HL-60 (cell line): ENCODE data around the gene CD38.
"Not testable (repeated sequence)": the region's sequence is repeated elsewhere in the genome, so short reads cannot be mapped to it uniquely, and the experiment has no call there.

Experiments used
- DNase-seq, 2 experiments: peaks; one replicate each; pipeline ENCODE4 v3.0.0-alpha.2; 2010 to 2020; ENCODE audit warnings: low read depth in 1 of 2, low spot score in 1 of 2
- H3K27ac ChIP-seq: fragments of 250-450 bp; sonication (Bioruptor Pico); replicated peaks from 2 replicates; pipeline ENCODE4 v1.5.1; 2020; ENCODE audit warnings: mild to moderate bottlenecking, moderate library complexity
- H3K27me3 ChIP-seq: fragments of 250-450 bp; sonication (Bioruptor Pico); 2 replicates; pipeline ENCODE4 v1.5.1; 2021; ENCODE audit warnings: mild to moderate bottlenecking, moderate library complexity; ENCODE audit not compliant: insufficient read depth, poor library complexity, severe bottlenecking
- H3K4me3 ChIP-seq: replicated peaks from 2 replicates; pipeline ENCODE4 v1.5.1; 2011; ENCODE audit warnings: mild to moderate bottlenecking, control low read depth, low read length; ENCODE audit not compliant: insufficient read depth
- CTCF ChIP-seq: IDR thresholded peaks from one replicate; pipeline ENCODE4 v1.5.1; 2011; ENCODE audit warnings: low read length, control low read depth, inconsistent platforms; ENCODE audit not compliant: insufficient read depth
- GABPA ChIP-seq: IDR thresholded peaks from 2 replicates; pipeline ENCODE4 v1.6.1; 2012; ENCODE audit warnings: low read depth
- POLR2AphosphoS5 ChIP-seq: IDR thresholded peaks from 2 replicates; pipeline ENCODE4 v1.6.1; 2012; ENCODE audit warnings: low read depth
- SPI1 ChIP-seq: IDR thresholded peaks from 2 replicates; pipeline ENCODE4 v1.6.1; 2012; ENCODE audit warnings: low read depth, mild to moderate bottlenecking, borderline replicate concordance
- TF ChIP-seq, protein P1 (sequence below): IDR thresholded peaks from 2 replicates; pipeline ENCODE4 v1.6.1; 2012; ENCODE audit warnings: low read depth; ENCODE audit not compliant: insufficient replicate concordance

The CD38 gene

DNA sequence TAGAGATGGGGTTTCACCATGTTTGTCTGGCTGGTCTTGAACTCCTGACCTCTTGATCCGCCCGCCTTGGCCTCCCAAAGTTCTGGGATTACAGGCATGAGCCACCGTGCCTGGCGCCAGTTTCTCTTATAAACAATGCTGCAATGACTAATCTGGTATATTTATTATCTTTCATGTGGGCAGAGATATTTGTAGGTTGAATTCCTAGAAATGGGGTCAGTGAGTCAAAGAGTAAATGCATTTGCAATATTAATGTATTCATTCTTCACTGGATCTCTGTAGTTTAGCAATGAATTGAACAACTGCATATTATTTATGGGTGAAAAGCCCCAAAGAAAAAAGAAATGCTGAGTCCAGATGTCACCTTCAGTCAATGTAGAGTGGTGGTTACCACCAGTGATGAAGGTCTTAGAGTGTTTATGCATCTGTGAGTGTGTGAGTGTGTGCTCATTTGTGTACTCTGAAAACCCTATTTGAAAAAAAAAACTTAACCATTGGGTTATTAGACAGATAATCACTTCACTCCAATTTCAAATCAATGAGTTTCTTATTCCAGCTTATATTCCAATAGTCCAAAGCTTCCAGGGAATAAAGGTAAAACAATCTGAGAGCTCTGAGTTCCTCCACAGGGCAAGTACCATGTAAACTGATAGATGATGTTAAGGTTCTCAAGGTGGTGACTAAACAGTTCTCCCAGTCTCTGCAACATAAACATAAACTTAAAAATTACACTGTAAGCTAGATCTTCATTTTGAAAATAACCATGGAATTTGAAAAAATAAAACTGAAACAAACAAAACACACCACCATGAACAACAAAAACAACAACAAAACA, 22.6 kb upstream of the CD38 start:
- peak overlapping the region; percentile 72 for H3K27ac ChIP-seq
- DNase-seq, result no peak
- no peak overlapping the region; the same call in 1 of the 2 replicates for H3K4me3 ChIP-seq
- no peaks in the 10 kb centered on the region for H3K27me3 ChIP-seq
- no peak for TF ChIP-seq CTCF

DNA sequence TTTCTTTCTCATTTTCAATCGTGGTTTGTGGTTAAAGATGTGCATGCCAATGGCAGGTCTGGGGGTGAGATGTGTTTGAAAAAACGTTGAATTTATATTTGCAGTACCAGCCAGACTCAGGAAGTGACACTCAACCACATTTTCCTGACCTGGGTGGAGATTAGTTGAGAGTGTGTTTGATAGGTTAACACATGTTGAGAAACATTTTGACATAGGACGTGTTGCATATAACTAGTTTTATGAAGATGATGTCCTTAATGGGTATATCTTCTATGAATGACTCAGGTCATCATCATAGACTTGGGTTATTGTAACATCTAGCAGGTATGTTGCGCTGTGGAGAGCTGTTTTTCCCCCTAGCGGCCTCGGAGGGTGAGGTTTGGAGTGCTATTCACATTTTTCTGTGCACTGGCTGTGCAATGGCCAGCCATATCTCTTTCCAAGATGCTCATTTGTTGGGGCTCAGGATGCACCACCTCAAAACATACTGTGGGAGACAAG, 21.7 kb upstream of the CD38 start:
- no peak overlapping the region for H3K4me3 ChIP-seq
- DNase-seq, result peak; percentile 94 to 97
- H3K27ac ChIP-seq, result peak overlapping the region; percentile 72
- H3K27me3 ChIP-seq, result no peaks in the 10 kb centered on the region
- TF ChIP-seq POLR2AphosphoS5, result peak; percentile 53
- peak; percentile 55 for TF ChIP-seq CTCF
- TF ChIP-seq, protein P1, sequence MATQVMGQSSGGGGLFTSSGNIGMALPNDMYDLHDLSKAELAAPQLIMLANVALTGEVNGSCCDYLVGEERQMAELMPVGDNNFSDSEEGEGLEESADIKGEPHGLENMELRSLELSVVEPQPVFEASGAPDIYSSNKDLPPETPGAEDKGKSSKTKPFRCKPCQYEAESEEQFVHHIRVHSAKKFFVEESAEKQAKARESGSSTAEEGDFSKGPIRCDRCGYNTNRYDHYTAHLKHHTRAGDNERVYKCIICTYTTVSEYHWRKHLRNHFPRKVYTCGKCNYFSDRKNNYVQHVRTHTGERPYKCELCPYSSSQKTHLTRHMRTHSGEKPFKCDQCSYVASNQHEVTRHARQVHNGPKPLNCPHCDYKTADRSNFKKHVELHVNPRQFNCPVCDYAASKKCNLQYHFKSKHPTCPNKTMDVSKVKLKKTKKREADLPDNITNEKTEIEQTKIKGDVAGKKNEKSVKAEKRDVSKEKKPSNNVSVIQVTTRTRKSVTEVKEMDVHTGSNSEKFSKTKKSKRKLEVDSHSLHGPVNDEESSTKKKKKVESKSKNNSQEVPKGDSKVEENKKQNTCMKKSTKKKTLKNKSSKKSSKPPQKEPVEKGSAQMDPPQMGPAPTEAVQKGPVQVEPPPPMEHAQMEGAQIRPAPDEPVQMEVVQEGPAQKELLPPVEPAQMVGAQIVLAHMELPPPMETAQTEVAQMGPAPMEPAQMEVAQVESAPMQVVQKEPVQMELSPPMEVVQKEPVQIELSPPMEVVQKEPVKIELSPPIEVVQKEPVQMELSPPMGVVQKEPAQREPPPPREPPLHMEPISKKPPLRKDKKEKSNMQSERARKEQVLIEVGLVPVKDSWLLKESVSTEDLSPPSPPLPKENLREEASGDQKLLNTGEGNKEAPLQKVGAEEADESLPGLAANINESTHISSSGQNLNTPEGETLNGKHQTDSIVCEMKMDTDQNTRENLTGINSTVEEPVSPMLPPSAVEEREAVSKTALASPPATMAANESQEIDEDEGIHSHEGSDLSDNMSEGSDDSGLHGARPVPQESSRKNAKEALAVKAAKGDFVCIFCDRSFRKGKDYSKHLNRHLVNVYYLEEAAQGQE, result no peak
- TF ChIP-seq GABPA, result no peak
- TF ChIP-seq SPI1, result no peak

- Histone ChIP-seq H3K27me3 (no peaks in the 10 kb centered on the region), H3K27ac (peak overlapping the region; percentile 63), H3K4me3 (no peak overlapping the region)
- no peak for TF ChIP-seq POLR2AphosphoS5
- TF ChIP-seq CTCF, result no peak
- no peak for DNase-seq
Observed at GRCh38 chr4:15757054-15757453, 21.1 kb upstream of the CD38 start.

- no peaks in the 10 kb centered on the region for H3K27me3 ChIP-seq
- no peak for DNase-seq
- no peak overlapping the region for H3K27ac ChIP-seq
- TF ChIP-seq, protein P1, result no peak
- TF ChIP-seq POLR2AphosphoS5, result no peak
- TF ChIP-seq CTCF, result no peak
- no peak for TF ChIP-seq GABPA
- TF ChIP-seq SPI1, result no peak
- no peak overlapping the region for H3K4me3 ChIP-seq
Observed at GRCh38 chr4:15758294-15758693, 19.8 kb upstream of the CD38 start.

DNA sequence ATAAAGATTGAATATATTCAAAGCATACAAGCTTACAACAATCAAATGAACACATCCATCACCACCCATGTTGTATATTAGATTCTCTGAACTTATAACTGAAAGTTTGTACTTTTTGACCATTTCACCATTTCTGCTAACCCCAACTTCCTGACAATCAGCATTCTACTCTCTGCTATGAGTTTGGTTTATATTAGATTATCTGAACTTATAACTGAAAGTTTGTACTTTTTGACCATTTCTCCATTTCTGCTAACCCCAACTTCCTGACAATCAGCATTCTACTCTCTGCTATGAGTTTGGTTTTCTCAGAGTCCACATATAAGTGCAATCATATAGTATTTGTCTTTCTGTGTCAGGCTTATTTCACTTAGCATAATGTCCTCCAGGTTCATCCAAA, 15.7 kb upstream of the CD38 start:
- H3K27me3 ChIP-seq, DNase-seq, H3K4me3 ChIP-seq, H3K27ac ChIP-seq: not testable (repeated sequence)
